ENCODE data around the gene HS3ST1. TPM values are rescaled to one million over a fixed set of nuclear protein-coding genes. Genes with fewer than 3 reads are reported as not detected.

HS3ST1 gene
- total RNA-seq, 1 donor from 2014 or later: not detected

DNA sequence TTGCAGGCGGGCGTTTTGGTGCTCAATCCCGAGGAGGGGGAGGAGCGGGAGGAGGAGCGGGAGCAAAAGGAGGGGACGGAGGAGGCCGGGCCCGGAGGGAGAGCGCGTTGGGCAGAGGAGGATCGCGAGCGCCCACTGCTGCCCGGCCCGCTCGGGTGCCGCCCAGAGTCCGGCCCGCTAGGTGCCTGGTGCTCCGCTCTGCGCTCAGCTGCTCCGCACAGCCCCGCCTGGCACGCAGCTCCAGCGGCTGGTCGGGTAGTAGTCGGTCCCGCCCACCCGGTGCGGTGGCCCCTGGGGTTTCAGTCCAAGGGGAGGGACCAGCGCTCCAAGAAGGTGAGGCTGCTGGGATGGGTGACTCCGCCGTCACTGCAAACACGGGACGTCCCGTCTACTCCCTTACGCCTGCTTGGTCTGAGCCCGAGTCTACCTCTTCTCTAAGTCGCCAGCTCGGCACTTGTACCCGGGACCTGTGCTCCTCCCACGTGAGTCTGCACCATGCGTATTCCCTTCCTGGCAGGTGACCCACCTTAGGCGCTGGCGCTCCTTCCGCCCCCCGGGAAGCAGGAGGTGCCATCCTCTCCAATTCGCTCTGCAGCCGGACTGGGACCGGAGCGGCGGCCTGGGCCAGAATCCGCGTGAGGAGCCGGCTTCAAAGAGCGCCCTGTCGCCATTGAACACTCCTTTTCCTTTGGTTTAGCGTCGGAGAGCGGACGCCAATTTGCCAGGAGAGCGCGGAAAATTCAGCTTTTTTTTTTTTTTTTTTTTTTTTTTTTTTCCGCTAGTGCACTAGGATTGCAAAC, 405 bp upstream of the HS3ST1 start:
- Mint-ChIP-seq H3K9me3 (ENCODE audit: low read depth) (no peaks in the 10 kb centered on the region), H3K36me3 (ENCODE audit: low read depth) (no peaks in the 10 kb centered on the region), H3K27me3 (ENCODE audit: low read depth) (peaks cover 52% of the 10 kb centered on the region), H3K27ac (ENCODE audit: unreplicated experiment) (no peak overlapping the region), H3K4me1 (ENCODE audit: low read depth) (peaks cover 15% of the 10 kb centered on the region), H3K4me3 (ENCODE audit: unreplicated experiment) (peak overlapping the region; percentile 63)
- peak; percentile 83 for TF ChIP-seq CTCF (IDR thresholded peaks at IDR 0.05)
- DNase-seq (ENCODE audit: low spot score): no peak

DNA sequence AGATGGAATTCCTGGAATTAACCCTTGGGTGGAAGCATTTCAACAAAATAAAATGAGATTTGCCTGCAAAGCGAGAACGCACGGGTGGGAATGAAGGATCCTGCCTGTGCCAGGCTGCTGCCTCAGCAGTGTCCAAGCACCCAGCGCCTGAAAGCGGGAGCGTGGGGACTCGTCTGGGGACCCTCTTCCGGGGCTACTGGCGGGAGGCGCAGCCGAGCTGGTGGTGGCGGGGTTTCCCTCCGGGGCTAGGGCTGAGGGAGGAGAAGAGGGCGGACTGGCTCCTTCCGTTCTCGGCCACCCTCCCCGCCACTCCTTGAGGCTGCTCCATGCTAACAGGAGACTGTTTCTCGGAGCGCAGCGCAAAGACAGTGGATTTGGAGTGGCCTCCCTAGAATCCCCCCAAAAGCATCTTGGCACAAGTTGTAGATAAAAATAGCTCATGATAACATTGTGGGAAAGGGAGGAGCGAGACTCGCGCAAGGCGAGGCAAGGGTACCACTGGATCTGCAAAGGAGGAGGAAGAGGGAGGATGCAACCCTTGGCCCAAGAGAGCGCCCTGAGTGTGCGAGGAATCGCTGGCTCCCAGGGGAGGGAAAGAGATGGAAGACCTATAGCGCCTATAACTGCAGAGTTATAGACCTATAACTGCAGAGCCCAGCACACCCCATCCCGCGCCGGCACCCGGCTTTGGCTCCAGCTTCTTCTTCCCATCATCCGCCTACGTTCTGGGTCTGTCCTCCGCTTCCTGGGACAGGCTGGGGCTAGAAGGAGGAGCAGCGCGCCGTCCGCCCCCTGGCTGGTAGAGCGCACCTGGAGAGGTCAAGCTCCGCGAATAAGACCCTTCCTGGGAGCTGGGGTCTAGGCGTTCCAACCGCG, 1.3 kb downstream of the HS3ST1 start:
- Mint-ChIP-seq H3K36me3 (ENCODE audit: low read depth) (no peaks in the 10 kb centered on the region), H3K27me3 (ENCODE audit: low read depth) (peaks cover 44% of the 10 kb centered on the region), H3K4me3 (ENCODE audit: unreplicated experiment) (peak overlapping the region; percentile 63), H3K27ac (ENCODE audit: unreplicated experiment) (no peak overlapping the region), H3K9me3 (ENCODE audit: low read depth) (no peaks in the 10 kb centered on the region), H3K4me1 (ENCODE audit: low read depth) (peaks cover 15% of the 10 kb centered on the region)
- no peak for DNase-seq (ENCODE audit: low spot score)
- TF ChIP-seq CTCF (IDR thresholded peaks at IDR 0.05): no peak

DNA sequence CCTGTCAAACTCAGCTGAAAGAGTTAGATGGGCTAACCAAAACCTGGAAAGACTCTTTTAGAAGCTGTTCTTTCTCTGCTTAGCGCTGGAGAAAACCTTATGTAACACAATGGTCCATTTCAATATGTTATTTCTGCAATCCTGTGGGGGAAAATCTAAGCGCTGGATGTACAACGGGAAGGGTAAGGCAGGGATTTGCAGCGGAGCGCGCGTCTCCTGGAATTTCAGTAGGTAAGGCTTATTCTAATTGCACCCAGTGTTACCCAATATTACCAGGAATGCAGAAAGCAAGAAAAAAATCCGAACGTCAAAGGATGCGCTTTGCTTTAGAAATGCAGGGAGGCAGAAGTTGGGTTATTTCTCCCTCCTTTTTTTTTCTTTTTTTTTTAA, 2.0 kb downstream of the HS3ST1 start:
- H3K4me3 Mint-ChIP-seq (ENCODE audit: unreplicated experiment): no peak overlapping the region
- H3K27ac Mint-ChIP-seq (ENCODE audit: unreplicated experiment): no peak overlapping the region
- H3K9me3 Mint-ChIP-seq (ENCODE audit: low read depth): no peaks in the 10 kb centered on the region
- H3K27me3 Mint-ChIP-seq (ENCODE audit: low read depth): peaks cover 44% of the 10 kb centered on the region
- H3K4me1 Mint-ChIP-seq (ENCODE audit: low read depth): peaks cover 15% of the 10 kb centered on the region
- H3K36me3 Mint-ChIP-seq (ENCODE audit: low read depth): no peaks in the 10 kb centered on the region
- TF ChIP-seq CTCF (IDR thresholded peaks at IDR 0.05): no peak
- no peak for DNase-seq (ENCODE audit: low spot score)

DNA sequence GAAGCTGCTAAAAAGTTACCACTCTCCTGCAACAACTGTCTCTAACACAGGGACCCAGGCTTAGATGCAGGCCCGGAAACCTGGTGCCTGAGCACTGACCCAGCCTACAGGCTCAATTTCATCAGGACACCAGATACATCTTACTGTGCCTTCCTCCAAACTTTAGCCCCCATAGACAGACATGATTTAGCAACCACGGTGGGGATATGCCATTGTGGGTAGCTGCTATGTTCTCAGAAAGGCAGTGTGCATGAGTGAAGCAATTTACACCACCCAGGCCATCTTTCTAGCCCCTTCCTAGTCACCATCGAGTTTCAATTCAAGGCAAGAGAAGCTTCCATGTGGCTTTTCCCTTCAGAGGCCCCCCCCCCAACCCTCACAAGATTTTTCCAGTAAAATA, 2.7 kb downstream of the HS3ST1 start:
- TF ChIP-seq CTCF (IDR thresholded peaks at IDR 0.05): no peak
- H3K27me3 Mint-ChIP-seq (ENCODE audit: low read depth): peaks cover 36% of the 10 kb centered on the region
- H3K36me3 Mint-ChIP-seq (ENCODE audit: low read depth): no peaks in the 10 kb centered on the region
- H3K4me3 Mint-ChIP-seq (ENCODE audit: unreplicated experiment): no peak overlapping the region
- H3K4me1 Mint-ChIP-seq (ENCODE audit: low read depth): peaks cover 15% of the 10 kb centered on the region
- H3K9me3 Mint-ChIP-seq (ENCODE audit: low read depth): no peaks in the 10 kb centered on the region
- no peak overlapping the region for H3K27ac Mint-ChIP-seq (ENCODE audit: unreplicated experiment)
- DNase-seq (ENCODE audit: low spot score): no peak

GRCh38 chr4:11424856-11425255, 3.8 kb downstream of the HS3ST1 start:
- no peak overlapping the region for H3K27ac Mint-ChIP-seq (ENCODE audit: unreplicated experiment)
- H3K4me3 Mint-ChIP-seq (ENCODE audit: unreplicated experiment): no peak overlapping the region
- no peaks in the 10 kb centered on the region for H3K36me3 Mint-ChIP-seq (ENCODE audit: low read depth)
- peaks cover 15% of the 10 kb centered on the region for H3K4me1 Mint-ChIP-seq (ENCODE audit: low read depth)
- DNase-seq (ENCODE audit: low spot score): no peak
- peaks cover 30% of the 10 kb centered on the region for H3K27me3 Mint-ChIP-seq (ENCODE audit: low read depth)
- no peak for TF ChIP-seq CTCF (IDR thresholded peaks at IDR 0.05)
- H3K9me3 Mint-ChIP-seq (ENCODE audit: low read depth): no peaks in the 10 kb centered on the region
